22Rv1 (cell line): ENCODE data around the gene SERHL2.

Source experiments
- H3K27ac ChIP-seq: fragments of 450-650 bp; 2 replicates; pipeline ENCODE4 v1.5.1; 2017
- CTCF ChIP-seq: fragments of 450-650 bp; IDR thresholded peaks from 2 replicates; pipeline ENCODE4 v1.5.1; 2017; ENCODE audit warnings: mild to moderate bottlenecking
- ZFX ChIP-seq: fragments of 450-650 bp; IDR thresholded peaks from 2 replicates; pipeline ENCODE4 v1.6.1; 2017; ENCODE audit warnings: antibody characterized with exemption, borderline replicate concordance

SERHL2 gene

DNA sequence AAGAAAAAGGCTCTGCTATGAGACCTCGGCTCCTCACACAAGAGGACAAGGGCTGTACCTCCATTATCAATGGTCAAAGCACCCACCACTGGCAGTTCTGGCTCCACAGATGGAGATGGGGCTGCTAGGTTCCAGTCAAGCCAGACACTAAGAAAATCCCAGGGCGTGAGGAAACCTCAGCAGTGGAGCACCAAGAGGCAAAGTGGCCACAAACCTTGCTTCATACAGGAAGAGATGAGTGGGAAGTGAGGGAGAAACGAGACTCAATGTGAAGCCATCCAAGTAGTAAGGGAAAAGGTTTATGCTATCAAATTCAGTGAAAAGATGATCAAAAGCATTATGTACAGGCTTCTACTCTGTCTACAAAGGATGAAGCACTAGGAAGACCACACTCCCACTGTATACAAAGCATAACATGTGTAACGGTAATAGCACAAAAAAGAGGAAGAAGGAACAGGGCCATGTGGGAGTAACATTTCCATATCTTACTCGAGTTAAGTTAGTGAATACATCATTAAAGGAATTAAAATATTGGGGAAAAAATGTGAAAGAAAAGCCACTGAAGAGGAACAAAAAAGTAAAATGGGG is 33.9 kb downstream of the SERHL2 start:
- H3K27ac ChIP-seq: no peak overlapping the region
- TF ChIP-seq CTCF: no peak
- TF ChIP-seq ZFX: no peak

DNA sequence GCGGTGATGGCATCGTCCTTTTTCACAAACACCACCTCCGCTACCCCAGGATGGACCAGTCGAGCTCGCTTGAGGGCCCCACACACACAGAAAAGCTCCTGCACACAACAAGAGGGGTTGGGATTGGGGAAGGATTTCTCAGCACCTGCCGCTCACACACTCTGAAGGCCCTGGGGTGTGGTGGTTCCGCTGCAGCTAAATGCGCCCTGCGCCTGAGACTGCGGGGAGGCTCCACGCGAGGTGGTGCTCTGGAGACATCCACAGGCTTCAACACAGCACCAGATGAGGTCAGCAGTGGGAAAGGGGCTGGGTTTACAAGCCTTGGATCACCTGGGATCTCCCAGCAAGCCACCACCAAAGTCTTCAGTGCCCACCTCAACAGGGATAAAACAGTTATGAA is 38.2 kb downstream of the SERHL2 start:
- TF ChIP-seq ZFX (no peak), CTCF (no peak)

DNA sequence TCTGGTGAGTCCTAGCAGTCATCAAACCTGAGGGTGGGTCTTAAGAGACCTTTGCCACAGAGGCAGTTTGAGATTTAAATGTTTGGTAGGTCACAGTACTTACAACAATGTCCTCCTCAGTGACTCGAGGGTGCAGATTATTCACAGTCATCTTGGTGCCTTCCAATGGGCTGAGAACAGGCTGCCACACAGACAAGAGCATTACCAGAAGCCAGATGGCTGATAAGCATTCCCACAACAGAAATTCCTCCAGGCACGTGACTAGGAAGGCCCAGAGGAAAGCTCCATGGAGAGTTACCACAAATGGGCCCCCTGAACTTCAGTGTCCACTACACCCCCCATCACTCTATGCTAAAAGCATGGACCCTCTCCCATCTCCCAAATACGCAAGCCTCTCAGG is 41.7 kb downstream of the SERHL2 start:
- H3K27ac ChIP-seq: no peak overlapping the region

More for the DNA sequence above, 38.2 kb downstream of the SERHL2 start:
- no peak overlapping the region for H3K27ac ChIP-seq

DNA sequence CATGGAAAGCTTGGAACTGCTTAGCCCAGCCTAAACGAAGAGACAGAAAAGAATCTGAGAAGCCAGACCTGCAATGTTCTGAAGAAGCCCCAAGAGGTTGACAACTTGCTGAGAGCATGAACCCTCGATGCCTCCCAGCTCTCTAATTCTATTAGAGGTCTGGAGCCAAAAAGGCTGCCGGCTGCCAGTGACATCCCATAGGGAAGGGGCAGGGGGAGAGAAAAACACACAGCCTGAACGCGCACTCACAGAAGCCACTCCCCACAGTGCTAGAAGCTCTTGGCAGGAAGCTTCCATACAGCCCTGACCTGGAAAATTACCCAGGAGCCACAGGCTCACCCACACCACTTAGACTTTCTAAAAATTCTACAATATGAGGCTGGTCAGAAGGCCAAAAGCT is 42.6 kb downstream of the SERHL2 start:
- TF ChIP-seq CTCF: no peak
- no peak for TF ChIP-seq ZFX
- H3K27ac ChIP-seq: no peak overlapping the region

More for the DNA sequence above, 41.7 kb downstream of the SERHL2 start:
- no peak for TF ChIP-seq ZFX
- no peak for TF ChIP-seq CTCF

DNA sequence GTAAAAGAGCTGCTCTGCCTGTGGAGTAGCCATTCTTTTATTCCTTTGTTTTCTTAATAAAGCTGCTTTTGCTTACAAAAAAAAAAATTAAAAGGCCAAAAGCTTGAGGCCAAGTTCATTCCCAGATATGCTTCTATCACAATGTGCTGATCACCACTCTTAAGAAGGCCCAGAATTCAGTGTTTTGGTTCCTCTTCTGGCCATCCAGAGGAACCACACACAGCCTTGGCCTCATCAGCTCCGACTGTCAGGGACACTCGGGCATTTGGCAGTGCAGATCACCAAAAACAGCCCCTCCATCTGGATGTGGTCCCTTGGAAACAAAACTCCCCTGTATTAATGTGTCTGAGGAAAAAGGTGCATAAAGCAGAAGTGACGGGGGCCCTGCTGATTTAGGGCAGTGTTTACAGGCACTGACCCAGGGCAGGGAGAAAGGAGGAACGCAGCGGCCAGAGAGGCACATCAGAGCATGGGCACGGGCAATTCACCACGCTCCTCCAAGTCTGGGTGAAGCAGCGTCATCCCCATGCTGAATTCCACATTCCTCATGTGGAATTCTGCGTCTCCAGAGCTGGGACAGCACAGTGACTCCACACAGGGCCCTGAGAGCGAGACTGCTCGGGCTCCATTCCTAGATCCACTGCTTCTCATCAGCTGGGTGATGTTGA is 43.2 kb downstream of the SERHL2 start:
- no peak for TF ChIP-seq CTCF
- H3K27ac ChIP-seq: no peak overlapping the region

GRCh38 chr22:42601879-42602465 is 48.2 kb downstream of the SERHL2 start:
- TF ChIP-seq ZFX (no peak), CTCF (no peak)
- no peak overlapping the region for H3K27ac ChIP-seq

DNA sequence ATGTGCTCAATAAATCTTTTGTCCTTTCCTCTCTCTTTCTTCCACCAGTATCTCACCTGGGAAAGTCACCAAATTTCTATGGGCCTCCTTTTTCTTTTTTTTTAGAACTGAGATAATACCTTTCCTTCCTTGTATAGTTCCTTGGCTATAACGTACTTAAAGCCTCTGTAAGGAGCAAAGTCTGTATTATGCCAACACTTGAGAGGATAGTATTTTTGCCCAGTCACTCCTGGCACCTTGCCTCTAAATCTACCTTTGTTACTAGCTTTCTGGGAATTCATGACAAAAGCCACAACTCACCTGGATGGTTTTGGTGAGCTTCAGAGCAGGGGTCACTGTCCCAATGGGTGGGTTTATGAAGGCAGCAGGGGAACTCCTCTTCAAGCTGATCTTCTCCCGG is 48.7 kb downstream of the SERHL2 start:
- no peak for TF ChIP-seq ZFX
- no peak for TF ChIP-seq CTCF
- H3K27ac ChIP-seq: no peak overlapping the region
